Skeletal muscle tissue (tissue), 4 donors: ENCODE data around the gene FAM13A. TPM values are rescaled to one million over a fixed set of nuclear protein-coding genes. Genes with fewer than 3 reads are reported as not detected.
A peak's percentile ranks its signal among the peaks of the same experiment; 100 is the strongest.

Experiments used
- H3K27ac ChIP-seq: one replicate; pipeline ENCODE4 v1.7.0; 2013; ENCODE audit warnings: mild to moderate bottlenecking, low read depth, low read length, inconsistent platforms
- H3K27me3 ChIP-seq, 3 donors: one replicate each; pipeline ENCODE4 v1.7.0; 2013; ENCODE audit warnings: low read length in 3 of 3; ENCODE audit not compliant: control insufficient read depth in 3 of 3, insufficient read depth in 3 of 3
- H3K36me3 ChIP-seq, 3 donors: one replicate each; pipeline ENCODE4 v1.7.0; 2013; ENCODE audit warnings: low read length in 3 of 3; ENCODE audit not compliant: control insufficient read depth in 3 of 3, insufficient read depth in 3 of 3
- H3K4me1 ChIP-seq, 3 donors: one replicate each; pipeline ENCODE4 v1.7.0; 2013; ENCODE audit warnings: low read length in 3 of 3, mild to moderate bottlenecking in 3 of 3; ENCODE audit not compliant: control insufficient read depth in 3 of 3, insufficient read depth in 3 of 3
- H3K4me3 ChIP-seq, 3 donors: one replicate each; pipeline ENCODE4 v1.7.0; 2013; ENCODE audit warnings: low read length in 3 of 3
- H3K9ac ChIP-seq, 3 donors: one replicate each; pipeline ENCODE4 v1.7.0; 2013; ENCODE audit warnings: low read length in 3 of 3, mild to moderate bottlenecking in 3 of 3, moderate library complexity in 2 of 3, low read depth in 1 of 3
- H3K9me3 ChIP-seq, 3 donors: one replicate each; pipeline ENCODE4 v1.7.0; 2013; ENCODE audit warnings: low read length in 3 of 3; ENCODE audit not compliant: control insufficient read depth in 3 of 3
- total RNA-seq: library from RNA; depleted of rRNA; stranded (reverse); fragments of >200 nt; gene quantifications from one replicate; pipeline ENCODE4 v1.2.3, GENCODE V29; 2014
- donor health status: Osteomylitis.

Gene FAM13A
- total RNA-seq: 41.8 TPM

GRCh38 chr4:89056953-89057398, at the start of gene FAM13A:
FAM13A (minus strand) TSS chr4:89057185; CDS start chr4:89056964, 221 bp downstream.
- Histone ChIP-seq H3K27ac (peak within 1 kb of the TSS; percentile 61), H3K4me3 (peak within 1 kb of the TSS; percentile 63 to 86 (median 77)), H3K9me3 (no peaks in the 10 kb centered on the region), H3K36me3 (no peaks in the 10 kb centered on the region), H3K9ac (peak within 1 kb of the TSS; percentile 54 to 82 (median 75)), H3K27me3 (no peaks in the 10 kb centered on the region), H3K4me1 (peaks cover 0 to 12% (median 10%) of the 10 kb centered on the region in 3 donors)

DNA sequence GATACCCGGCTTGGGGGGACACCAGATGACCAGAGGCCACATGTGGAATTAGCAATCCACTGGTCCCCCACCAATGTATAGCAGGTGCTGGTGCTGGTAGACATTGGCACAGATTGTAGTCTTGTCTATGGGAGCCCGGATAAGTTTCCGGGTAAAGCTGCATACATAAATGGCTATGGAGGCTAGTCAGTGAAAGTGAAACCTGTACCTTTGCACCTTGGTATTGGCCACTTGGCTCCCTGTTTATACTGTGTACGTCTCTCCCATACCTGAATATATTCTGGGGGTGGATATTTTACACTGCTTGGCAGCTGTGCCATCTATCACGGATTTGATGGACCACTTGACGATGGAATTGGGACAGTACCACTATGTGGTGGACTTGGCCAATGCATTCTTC, 48.7 kb upstream of the FAM13A start:
- no peak overlapping the region for H3K27ac ChIP-seq
- no peaks in the 10 kb centered on the region for H3K27me3 ChIP-seq
- H3K4me1 ChIP-seq: peaks cover 0 to 5% (median 5%) of the 10 kb centered on the region in 3 donors
- no peak overlapping the region for H3K9ac ChIP-seq
- no peak overlapping the region for H3K4me3 ChIP-seq
- H3K36me3 ChIP-seq: no peaks in the 10 kb centered on the region
- H3K9me3 ChIP-seq: no peaks in the 10 kb centered on the region

DNA sequence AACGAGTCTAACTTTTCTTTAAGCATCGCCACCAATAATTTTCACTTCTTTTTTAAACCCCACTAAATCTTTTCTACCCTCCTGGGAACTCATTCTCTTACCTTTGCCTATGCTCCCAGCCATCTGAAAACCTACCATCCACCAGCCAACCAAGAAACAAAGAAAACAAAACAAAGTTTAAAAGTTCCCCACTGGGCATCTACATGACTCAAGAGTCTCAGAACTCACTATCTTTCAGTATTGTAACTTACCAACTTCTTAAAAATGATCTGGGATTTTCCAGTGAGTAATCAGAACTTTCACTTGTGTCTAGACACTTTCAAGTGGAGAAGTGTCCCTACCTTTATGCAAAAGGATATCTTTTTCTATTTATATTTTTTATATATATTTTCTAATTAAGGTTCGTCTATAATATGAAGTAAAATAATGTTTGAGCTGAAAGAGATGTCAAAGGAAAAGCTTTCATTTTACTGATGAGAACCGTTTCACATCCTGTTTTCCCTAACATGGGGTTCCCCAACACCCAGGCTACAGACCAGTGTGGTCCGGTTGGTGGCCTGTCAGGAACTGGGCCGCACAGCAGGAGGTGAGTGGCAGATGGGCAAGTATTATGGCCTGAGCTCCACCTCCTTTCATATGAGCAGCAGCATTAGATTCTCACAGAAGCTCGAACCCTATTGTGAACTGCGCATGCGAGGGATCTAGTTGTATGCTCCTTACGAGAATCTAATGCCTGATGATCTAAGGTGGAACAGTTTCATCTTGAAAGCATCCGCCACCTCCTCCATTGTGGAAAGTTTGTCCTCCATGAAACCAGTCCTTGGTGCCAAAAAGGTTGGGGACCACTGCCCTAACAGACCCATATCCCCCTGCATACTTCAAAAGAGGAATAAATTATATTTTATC, 44.5 kb upstream of the FAM13A start:
- Histone ChIP-seq H3K4me3 (no peak overlapping the region), H3K9ac (no peak overlapping the region), H3K36me3 (no peaks in the 10 kb centered on the region), H3K27ac (no peak overlapping the region), H3K27me3 (no peaks in the 10 kb centered on the region), H3K9me3 (no peaks in the 10 kb centered on the region), H3K4me1 (no peaks in the 10 kb centered on the region)

GRCh38 chr4:89100853-89101252, 43.9 kb upstream of the FAM13A start:
- Histone ChIP-seq H3K27me3 (no peaks in the 10 kb centered on the region), H3K36me3 (no peaks in the 10 kb centered on the region)

DNA sequence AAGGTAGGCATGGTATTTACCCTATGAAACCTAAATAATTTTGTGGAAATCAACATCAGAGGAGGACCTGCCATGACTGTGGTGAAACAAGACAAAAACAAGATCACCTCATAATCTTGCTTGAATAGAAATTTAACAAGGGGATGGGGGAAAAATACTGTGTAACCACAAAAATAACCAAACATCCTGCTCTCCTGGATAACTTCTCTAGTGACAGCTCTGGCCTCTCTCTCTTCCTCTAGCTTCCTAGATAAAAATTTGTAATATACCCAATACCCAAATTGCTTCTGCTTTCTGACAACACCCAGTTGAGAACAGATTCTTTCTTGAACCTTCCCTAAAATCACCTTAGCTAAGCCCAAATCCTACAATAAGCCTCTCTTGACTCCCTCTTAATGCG, 42.5 kb upstream of the FAM13A start:
- H3K4me1 ChIP-seq: no peaks in the 10 kb centered on the region
- no peak overlapping the region for H3K27ac ChIP-seq
- no peaks in the 10 kb centered on the region for H3K9me3 ChIP-seq
- no peak overlapping the region for H3K4me3 ChIP-seq
- H3K27me3 ChIP-seq: no peaks in the 10 kb centered on the region
- no peaks in the 10 kb centered on the region for H3K36me3 ChIP-seq
- H3K9ac ChIP-seq: no peak overlapping the region

More at GRCh38 chr4:89100853-89101252, 43.9 kb upstream of the FAM13A start:
- Histone ChIP-seq H3K9ac (no peak overlapping the region), H3K4me1 (no peaks in the 10 kb centered on the region), H3K4me3 (no peak overlapping the region), H3K9me3 (no peaks in the 10 kb centered on the region), H3K27ac (no peak overlapping the region)

DNA sequence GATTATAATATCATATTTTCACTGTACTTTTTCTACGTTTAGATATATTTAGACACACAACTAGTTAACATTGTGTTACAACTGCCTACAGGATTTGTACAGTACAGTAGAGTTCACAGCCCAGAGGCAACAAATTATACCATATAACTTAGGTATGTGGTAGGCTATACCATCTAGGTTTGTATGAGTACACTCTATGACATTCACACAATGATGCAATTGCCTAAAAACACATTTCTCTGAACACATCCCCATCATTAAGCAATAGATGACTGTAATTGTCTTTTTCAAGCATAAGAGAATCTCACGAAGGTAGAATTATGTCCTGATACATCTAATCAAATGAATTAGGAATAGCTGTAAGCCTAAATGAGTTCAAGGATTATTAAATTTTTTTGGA, 42.0 kb upstream of the FAM13A start:
- H3K9me3 ChIP-seq: no peaks in the 10 kb centered on the region
- no peaks in the 10 kb centered on the region for H3K4me1 ChIP-seq
- no peak overlapping the region for H3K4me3 ChIP-seq
- H3K9ac ChIP-seq: no peak overlapping the region
- no peaks in the 10 kb centered on the region for H3K27me3 ChIP-seq
- no peak overlapping the region for H3K27ac ChIP-seq
- H3K36me3 ChIP-seq: no peaks in the 10 kb centered on the region

DNA sequence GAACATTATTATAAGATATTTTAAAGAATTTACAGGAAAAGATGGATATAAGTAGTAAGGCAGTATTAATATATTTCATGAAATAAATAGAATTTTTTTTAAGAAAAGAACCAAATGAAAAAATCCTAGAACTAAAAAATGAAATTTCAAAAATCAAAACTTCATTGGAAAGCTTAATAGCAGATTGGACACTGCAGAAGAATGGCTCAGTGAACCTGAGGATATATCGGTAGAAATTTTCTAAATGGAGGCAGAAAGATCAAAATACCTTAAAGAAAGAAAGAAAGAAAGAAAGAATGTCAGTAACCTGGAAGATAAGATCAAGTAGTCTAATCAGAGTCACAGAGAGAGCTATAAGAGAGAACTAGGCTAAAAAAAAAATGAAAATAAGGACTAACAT, 21.3 kb upstream of the FAM13A start:
- H3K4me1 ChIP-seq: no peaks in the 10 kb centered on the region
- H3K36me3 ChIP-seq: no peaks in the 10 kb centered on the region
- no peak overlapping the region for H3K9ac ChIP-seq
- peaks cover 0 to 5% (median 4%) of the 10 kb centered on the region in 3 donors for H3K9me3 ChIP-seq
- H3K4me3 ChIP-seq: no peak overlapping the region
- H3K27ac ChIP-seq: no peak overlapping the region
- no peaks in the 10 kb centered on the region for H3K27me3 ChIP-seq

GRCh38 chr4:89077761-89078160, 20.8 kb upstream of the FAM13A start:
- Histone ChIP-seq H3K9me3 (peaks cover 0 to 5% (median 4%) of the 10 kb centered on the region in 3 donors), H3K36me3 (no peaks in the 10 kb centered on the region), H3K4me3 (no peak overlapping the region), H3K4me1 (no peaks in the 10 kb centered on the region), H3K27ac (no peak overlapping the region), H3K27me3 (no peaks in the 10 kb centered on the region), H3K9ac (no peak overlapping the region)

GRCh38 chr4:89072921-89073320, 15.9 kb upstream of the FAM13A start:
- no peak overlapping the region for H3K4me3 ChIP-seq
- no peak overlapping the region for H3K9ac ChIP-seq
- H3K9me3 ChIP-seq: no peaks in the 10 kb centered on the region
- H3K4me1 ChIP-seq: no peaks in the 10 kb centered on the region
- no peaks in the 10 kb centered on the region for H3K36me3 ChIP-seq
- no peaks in the 10 kb centered on the region for H3K27me3 ChIP-seq
- no peak overlapping the region for H3K27ac ChIP-seq

GRCh38 chr4:89071311-89071710, 14.3 kb upstream of the FAM13A start:
- Histone ChIP-seq H3K27ac (no peak overlapping the region), H3K36me3 (no peaks in the 10 kb centered on the region), H3K4me1 (no peaks in the 10 kb centered on the region), H3K27me3 (no peaks in the 10 kb centered on the region), H3K9me3 (no peaks in the 10 kb centered on the region), H3K4me3 (no peak overlapping the region), H3K9ac (no peak overlapping the region)
